K562 (cell line): ENCODE results near the gene LRRC71. TPM values are rescaled to one million over a fixed set of nuclear protein-coding genes. Genes with fewer than 3 reads are reported as not detected.
A peak's percentile ranks its signal among the peaks of the same experiment; 100 is the strongest.

Source experiments
- ATAC-seq: fragments of 200-7000 bp; cut with Tn5 transposase; 3 replicates; pipeline ENCODE4 v1.9.1; 2020; ENCODE audit warnings: moderate library complexity
- BruUV-seq: library from RNA; stranded (reverse); fragments of 400-500 nt; replicated peaks from 2 replicates; lab custom pipeline; 2021; lab: Mats Ljungman, UMichigan
- CTCF ChIA-PET: fragments of 300-600 bp; formaldehyde crosslinking; extraction: SDS; loops from one replicate; lab custom pipeline; 2021; ENCODE audit warnings: low intra/inter-chr PET ratio; lab: Yijun Ruan, JAX
- POLR2A ChIA-PET: fragments of 300-600, 350-650 bp; sonication (Branson Sonifier 250); formaldehyde crosslinking; extraction: SDS; loops from one replicate; lab custom pipeline; 2021; ENCODE audit warnings: antibody characterized with exemption, inconsistent platforms; lab: Yijun Ruan, JAX
- DNase-seq, 4 experiments: peaks; one replicate each; pipeline versions ENCODE4 v3.0.0 to v3.0.0-alpha.2; 2011 to 2018; ENCODE audit warnings: low spot score in 3 of 4, mixed read lengths in 3 of 4; ENCODE audit errors: extremely low read depth in 1 of 4
- FAIRE-seq: peaks from 2 replicates; lab custom pipeline; 2011; peaks lifted over from hg19 to GRCh38; lab: Jason Lieb, UNC
- H2AFZ ChIP-seq: 2 replicates; pipeline ENCODE4 v1.6.0; 2011; ENCODE audit warnings: low read depth, low read length, control low read depth, inconsistent platforms
- H3K27ac ChIP-seq: fragments of 200-600 bp; 3 replicates; pipeline ENCODE4 v1.8.0; 2011; ENCODE audit warnings: low read depth, mild to moderate bottlenecking, control low read depth, inconsistent platforms, low read length, moderate library complexity, mixed read lengths; ENCODE audit errors: extremely low read depth
- H3K27me3 ChIP-seq, 2 experiments: fragments of 300-600 bp in 1 of 2; 2 replicates in 1 of 2; 3 replicates in 1 of 2; pipeline versions ENCODE4 v1.6.0 to v1.8.0; 2011; ENCODE audit warnings: inconsistent platforms in 2 of 2, low read length in 2 of 2, mild to moderate bottlenecking in 1 of 2, mixed read lengths in 1 of 2, moderate library complexity in 1 of 2; ENCODE audit not compliant: control insufficient read depth in 2 of 2, insufficient read depth in 2 of 2
- H3K36me3 ChIP-seq: fragments of 300-600 bp; 3 replicates; pipeline ENCODE4 v1.8.0; 2011; ENCODE audit warnings: mild to moderate bottlenecking, low read length, inconsistent platforms; ENCODE audit not compliant: control insufficient read depth, insufficient read depth
- H3K4me1 ChIP-seq, 2 experiments: fragments of 200-600 bp in 1 of 2; replicated peaks in 1 of 2; 2 replicates in 1 of 2; 3 replicates in 1 of 2; pipeline versions ENCODE4 v1.5.1 to v1.8.0; 2011; ENCODE audit warnings: inconsistent platforms in 2 of 2, low read length in 2 of 2, mild to moderate bottlenecking in 1 of 2, mixed read lengths in 1 of 2, moderate library complexity in 1 of 2; ENCODE audit not compliant: control insufficient read depth in 2 of 2, insufficient read depth in 2 of 2
- H3K4me2 ChIP-seq: 2 replicates; pipeline ENCODE4 v1.6.1; 2011; ENCODE audit warnings: low read length, control low read depth, inconsistent platforms, mixed read lengths; ENCODE audit not compliant: insufficient read depth
- H3K4me3 ChIP-seq: fragments of 200-600 bp; sonication (generic), shearing (Covaris generic); 2 replicates; pipeline ENCODE4 v1.5.1; 2016; ENCODE audit warnings: control low read depth, inconsistent platforms
- H3K79me2 ChIP-seq: fragments of 200-600 bp; 3 replicates; pipeline ENCODE4 v1.8.0; 2011; ENCODE audit warnings: low read length, inconsistent platforms; ENCODE audit not compliant: control insufficient read depth, insufficient read depth
- H3K9ac ChIP-seq, 2 experiments: 2 replicates each; pipeline versions ENCODE4 v1.6.0 to v1.6.1; 2011; ENCODE audit warnings: low read depth in 2 of 2, low read length in 2 of 2, control low read depth in 1 of 2, inconsistent platforms in 1 of 2, mild to moderate bottlenecking in 1 of 2, mixed read lengths in 1 of 2; ENCODE audit not compliant: insufficient read depth in 1 of 2
- H3K9me1 ChIP-seq: one replicate; pipeline ENCODE4 v1.6.0; 2011; ENCODE audit warnings: inconsistent platforms, mild to moderate bottlenecking, low read length, moderate library complexity; ENCODE audit not compliant: control insufficient read depth, insufficient read depth
- H3K9me3 ChIP-seq: replicated peaks from 2 replicates; pipeline ENCODE4 v1.5.1; 2011; ENCODE audit warnings: low read depth, low read length, inconsistent platforms; ENCODE audit not compliant: control insufficient read depth, insufficient read depth
- H4K20me1 ChIP-seq: replicated peaks from 2 replicates; pipeline ENCODE4 v1.6.1; 2011; ENCODE audit warnings: low read length, inconsistent platforms, mixed read lengths; ENCODE audit not compliant: control insufficient read depth, insufficient read depth
- BDP1 ChIP-seq: IDR thresholded peaks from 3 replicates; pipeline ENCODE4 v1.6.1; 2011; ENCODE audit not compliant: insufficient read length, insufficient read depth
- EP400 ChIP-seq: fragments of 450-650 bp; IDR thresholded peaks from 2 replicates; pipeline ENCODE4 v1.6.1; 2017; ENCODE audit warnings: antibody characterized with exemption, mild to moderate bottlenecking, moderate library complexity
- ETS2 ChIP-seq: IDR thresholded peaks from 2 replicates; pipeline ENCODE4 v1.6.1; 2016; ENCODE audit warnings: borderline replicate concordance, missing genetic modification characterization, mild to moderate bottlenecking, moderate library complexity, missing compliant biosample characterization; ENCODE audit not compliant: poor library complexity, severe bottlenecking
- IFI16 ChIP-seq: fragments of 250-450 bp; sonication (Bioruptor Pico); IDR thresholded peaks from 2 replicates; pipeline ENCODE4 v2.1.2; 2022; ENCODE audit warnings: mild to moderate bottlenecking, inconsistent platforms
- MAFF ChIP-seq: IDR thresholded peaks from 2 replicates; pipeline ENCODE4 v1.6.1; 2012; ENCODE audit warnings: low read length, improper control_type of control experiment
- SREBF1 ChIP-seq: fragments of 150-350 bp; IDR thresholded peaks from 2 replicates; pipeline ENCODE4 v1.6.1; 2014; ENCODE audit warnings: antibody characterized with exemption, low read depth, low read length, borderline replicate concordance
- ZBTB7A ChIP-seq: IDR thresholded peaks from 2 replicates; pipeline ENCODE4 v1.6.1; 2011; ENCODE audit warnings: low read depth, mild to moderate bottlenecking, low read length, moderate library complexity, borderline replicate concordance; ENCODE audit not compliant: control insufficient read depth
- ZNF217 ChIP-seq: sonication (generic); formaldehyde crosslinking; IDR thresholded peaks from 2 replicates; pipeline ENCODE4 v1.8.0; 2022; ENCODE audit warnings: mild to moderate bottlenecking, missing genetic modification reagents
- ZNF551 ChIP-seq: fragments of 250-450 bp; sonication (Bioruptor Pico); IDR thresholded peaks from 2 replicates; pipeline ENCODE4 v1.5.0; 2021; ENCODE audit warnings: mild to moderate bottlenecking, moderate library complexity
- WGBS: fragments of 100-300 bp; shearing (Covaris generic); methylation state at CpG from one replicate; pipeline ENCODE4 v1.1.6; 2016; ENCODE audit warnings: low coverage, mixed read lengths; ENCODE audit not compliant: insufficient coverage; ENCODE audit errors: missing lambda C conversion rate; 5-methylcytosine and 5-hydroxymethylcytosine counted together
- in situ Hi-C: fragments of 300-500 bp; cut with MboI; formaldehyde crosslinking; loops from 4 replicates; pipeline ENCODE4 v1.15.0; 2018; ENCODE audit warnings: inconsistent platforms, mixed read lengths
- intact Hi-C: fragments of 100-400 bp; cut with micrococcal nuclease; formaldehyde crosslinking; loops from 2 replicates; pipeline ENCODE4 v1.14.2; 2022
- polyA plus RNA-seq, 8 experiments: library from polyadenylated mRNA; depleted of rRNA in 4 of 8; stranded (reverse) in 5 of 8; unstranded in 3 of 8; fragments of >200 nt; fragmentation: Nextera tagmentation in 2 of 8; fragmentation: Illumina TruSeq in 1 of 8; extraction: Ambion mirVana in 2 of 8; extraction: Trizol in 1 of 8; gene quantifications; 2 replicates each; pipeline versions ENCODE4 v1.2.1 to v1.2.3, GENCODE V29; 2011 to 2014; ENCODE audit warnings: inconsistent platforms in 1 of 8, missing spikeins in 1 of 8
- total RNA-seq, 7 experiments: library from RNA; depleted of rRNA in 6 of 7; stranded (reverse); fragments of >200 nt in 6 of 7; fragmentation: Illumina TruSeq in 2 of 7; extraction: Trizol in 2 of 7; gene quantifications; 2 replicates each; pipeline versions ENCODE4 v1.2.1 to v1.2.3, GENCODE V29; 2011 to 2021; ENCODE audit warnings: low replicate concordance in 1 of 7

LRRC71 gene
- total and polyA plus RNA-seq, 9 of the 15 experiments (the other 6 are each of a cell fraction or from before 2014, with no cell fraction given), result 0.06 to 1.2 (median 0.51) TPM; not detected in 1

- TF ChIP-seq ZNF217 (CRISPR knock-in tag) (no peak), SREBF1 (no peak), MAFF (no peak), ZNF551 (CRISPR knock-in tag) (no peak), ETS2 (tag) (no peak), BDP1 (no peak), IFI16 (CRISPR knock-in tag) (no peak)
Measured at GRCh38 chr1:156882543-156882942, 37.9 kb upstream of the LRRC71 start (continued).

- in situ Hi-C loops (no loop called here), intact Hi-C loops (no loop called here)
- WGBS, result 48% methylated on average over 7 of the region's 7 CpGs
- no peaks in the 10 kb centered on the region for H3K9me1 ChIP-seq
- FAIRE-seq, result no peak
- ATAC-seq, result no peak
- no peak overlapping the region for H3K4me2 ChIP-seq
- ChIA-PET CTCF (no interaction called here), POLR2A (interaction anchor here (0.6 to 2.1 kb wide), 5 partner anchors 11 to 111 kb away, joined by 3 to 7 read pairs (median 3); no protein-coding TSS in a partner anchor)
- no peaks in the 10 kb centered on the region for H3K9me3 ChIP-seq
- H3K4me3 ChIP-seq, result no peak overlapping the region
- DNase-seq, result no peak
- BruUV-seq, result no TSS peak
- H3K36me3 ChIP-seq, result no peaks in the 10 kb centered on the region
- no peaks in the 10 kb centered on the region for H3K27me3 ChIP-seq
- no peak overlapping the region; the same call in 2 of the 3 replicates for H3K27ac ChIP-seq
- no peak overlapping the region for H2AFZ ChIP-seq
- TF ChIP-seq ZBTB7A, result 0 out of 2 replicates have a peak, but pooled peaks have one; percentile 29
- TF ChIP-seq EP400, result no peak
- no peak overlapping the region for H3K9ac ChIP-seq
- H3K79me2 ChIP-seq, result no peaks in the 10 kb centered on the region
- peaks cover 14 to 19% of the 10 kb centered on the region in 2 experiments; a peak in 4 of 5 replicates for H3K4me1 ChIP-seq
- H4K20me1 ChIP-seq, result no peaks in the 10 kb centered on the region
Measured at GRCh38 chr1:156883919-156884318, 36.5 kb upstream of the LRRC71 start.
